Measurements from ENCODE around the gene ANKS6. TPM values are rescaled to one million over a fixed set of nuclear protein-coding genes. Genes with fewer than 3 reads are reported as not detected.

The ANKS6 gene
- total and polyA plus RNA-seq, 11 donors, result 1.9 to 8.0 (median 3.7) TPM

GRCh38 chr9:98768344-98768743, 28.0 kb downstream of the ANKS6 start:
- DNase-seq, result no peak
- ATAC-seq, result no peak
- H3K27ac ChIP-seq, result no peak overlapping the region
- no peak overlapping the region for H3K4me3 ChIP-seq
- 95 to 98% (median 96%) methylated on average over 9 of the region's 9 CpGs for WGBS, 4 donors
- H3K36me3 ChIP-seq, result peaks cover 0 to 60% (median 40%) of the 10 kb centered on the region in 9 donors
- intact Hi-C loops (cut with DNase I), result no loop called here
- no peaks in the 10 kb centered on the region for H3K4me1 ChIP-seq
- H3K27me3 ChIP-seq, result no peaks in the 10 kb centered on the region
- peaks cover 0 to 14% (median 4%) of the 10 kb centered on the region in 12 donors for H3K9me3 ChIP-seq
- TF ChIP-seq POLR2A (IDR thresholded peaks at IDR 0.05) (no peak), CTCF (IDR thresholded peaks at IDR 0.05) (no peak)

DNA sequence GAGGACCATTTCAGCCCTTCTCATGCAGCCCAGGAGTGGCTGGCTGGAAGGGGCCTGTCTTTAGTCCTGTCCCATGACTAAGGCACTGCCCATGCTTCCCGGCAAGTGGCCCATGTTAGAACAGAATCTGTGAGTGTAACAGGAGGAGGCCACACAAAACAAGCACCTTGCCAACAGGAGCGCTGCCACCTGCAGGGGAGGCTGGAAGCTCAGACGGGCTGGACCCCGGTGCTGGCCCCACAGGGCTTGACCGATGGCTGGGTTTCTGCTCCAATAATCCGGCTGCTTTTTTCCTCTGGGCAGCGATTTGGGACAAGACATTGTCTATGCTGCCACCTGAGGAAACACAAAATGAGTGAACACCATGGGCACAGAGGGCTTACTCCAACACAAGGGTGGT, 28.4 kb downstream of the ANKS6 start:
- DNase-seq (no peak), ATAC-seq (no peak)
- H3K36me3 ChIP-seq, result peaks cover 0 to 56% (median 36%) of the 10 kb centered on the region in 9 donors
- no peaks in the 10 kb centered on the region for H3K4me1 ChIP-seq
- no peak for TF ChIP-seq POLR2A (IDR thresholded peaks at IDR 0.05)
- TF ChIP-seq CTCF (IDR thresholded peaks at IDR 0.05), result no peak
- H3K4me3 ChIP-seq, result no peak overlapping the region
- peaks cover 0 to 14% (median 4%) of the 10 kb centered on the region in 12 donors for H3K9me3 ChIP-seq
- intact Hi-C loops (cut with DNase I), result no loop called here
- H3K27me3 ChIP-seq, result no peaks in the 10 kb centered on the region
- no peak overlapping the region for H3K27ac ChIP-seq
- 95 to 98% (median 97%) methylated on average over 6 to 7 of the region's 7 CpGs for WGBS, 4 donors

GRCh38 chr9:98767196-98767595, 29.2 kb downstream of the ANKS6 start:
- DNase-seq (no peak), ATAC-seq (no peak)
- H3K4me1 ChIP-seq, result no peaks in the 10 kb centered on the region
- peaks cover 0 to 14% (median 4%) of the 10 kb centered on the region in 12 donors for H3K9me3 ChIP-seq
- intact Hi-C loops (cut with DNase I), result no loop called here
- H3K4me3 ChIP-seq, result no peak overlapping the region
- H3K27me3 ChIP-seq, result no peaks in the 10 kb centered on the region
- TF ChIP-seq CTCF (IDR thresholded peaks at IDR 0.05) (no peak), POLR2A (IDR thresholded peaks at IDR 0.05) (no peak)
- H3K36me3 ChIP-seq, result peaks cover 0 to 49% (median 29%) of the 10 kb centered on the region in 9 donors
- 84 to 96% (median 95%) methylated on average over 3 of the region's 3 CpGs for WGBS, 4 donors
- H3K27ac ChIP-seq, result no peak overlapping the region

GRCh38 chr9:98766586-98766985, 29.8 kb downstream of the ANKS6 start:
- TF ChIP-seq CTCF (IDR thresholded peaks at IDR 0.05) (no peak), POLR2A (IDR thresholded peaks at IDR 0.05) (no peak)

More at GRCh38 chr9:98766586-98766985, 29.8 kb downstream of the ANKS6 start:
- 92 to 96% (median 94%) methylated on average over 2 of the region's 2 CpGs for WGBS, 4 donors
- DNase-seq, result no peak
- Histone ChIP-seq H3K4me1 (no peaks in the 10 kb centered on the region), H3K27me3 (no peaks in the 10 kb centered on the region), H3K27ac (no peak overlapping the region), H3K36me3 (peaks cover 0 to 43% (median 23%) of the 10 kb centered on the region in 9 donors), H3K9me3 (peaks cover 0 to 14% (median 4%) of the 10 kb centered on the region in 12 donors), H3K4me3 (no peak overlapping the region)
- ATAC-seq, result no peak
- intact Hi-C loops (cut with DNase I), result no loop called here
